Fibroblast of pulmonary artery (primary cell): ENCODE results near the gene C5AR2.

Experiments
- DNase-seq: peaks from one replicate; pipeline ENCODE4 v3.0.0-alpha.2; 2010; ENCODE audit warnings: low read depth
- H3K4me3 ChIP-seq: replicated peaks from 2 replicates; pipeline ENCODE4 v1.5.1; 2011; ENCODE audit warnings: low read depth, mild to moderate bottlenecking, control low read depth, low read length, moderate library complexity
- TF ChIP-seq, protein P1 (sequence below): IDR thresholded peaks from 2 replicates; pipeline ENCODE4 v1.5.1; 2011; ENCODE audit warnings: mild to moderate bottlenecking, control low read depth, low read length, inconsistent platforms; ENCODE audit errors: missing control alignments

The C5AR2 gene

GRCh38 chr19:47351548-47351947 lies 19.6 kb downstream of the C5AR2 start:
- DNase-seq = peak; percentile 52

GRCh38 chr19:47352095-47352494 lies 20.1 kb downstream of the C5AR2 start:
- no peak for DNase-seq
- H3K4me3 ChIP-seq = no peak overlapping the region

More at GRCh38 chr19:47351548-47351947, 19.6 kb downstream of the C5AR2 start:
- TF ChIP-seq, protein P1, sequence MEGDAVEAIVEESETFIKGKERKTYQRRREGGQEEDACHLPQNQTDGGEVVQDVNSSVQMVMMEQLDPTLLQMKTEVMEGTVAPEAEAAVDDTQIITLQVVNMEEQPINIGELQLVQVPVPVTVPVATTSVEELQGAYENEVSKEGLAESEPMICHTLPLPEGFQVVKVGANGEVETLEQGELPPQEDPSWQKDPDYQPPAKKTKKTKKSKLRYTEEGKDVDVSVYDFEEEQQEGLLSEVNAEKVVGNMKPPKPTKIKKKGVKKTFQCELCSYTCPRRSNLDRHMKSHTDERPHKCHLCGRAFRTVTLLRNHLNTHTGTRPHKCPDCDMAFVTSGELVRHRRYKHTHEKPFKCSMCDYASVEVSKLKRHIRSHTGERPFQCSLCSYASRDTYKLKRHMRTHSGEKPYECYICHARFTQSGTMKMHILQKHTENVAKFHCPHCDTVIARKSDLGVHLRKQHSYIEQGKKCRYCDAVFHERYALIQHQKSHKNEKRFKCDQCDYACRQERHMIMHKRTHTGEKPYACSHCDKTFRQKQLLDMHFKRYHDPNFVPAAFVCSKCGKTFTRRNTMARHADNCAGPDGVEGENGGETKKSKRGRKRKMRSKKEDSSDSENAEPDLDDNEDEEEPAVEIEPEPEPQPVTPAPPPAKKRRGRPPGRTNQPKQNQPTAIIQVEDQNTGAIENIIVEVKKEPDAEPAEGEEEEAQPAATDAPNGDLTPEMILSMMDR = no peak
- no peak overlapping the region for H3K4me3 ChIP-seq

DNA sequence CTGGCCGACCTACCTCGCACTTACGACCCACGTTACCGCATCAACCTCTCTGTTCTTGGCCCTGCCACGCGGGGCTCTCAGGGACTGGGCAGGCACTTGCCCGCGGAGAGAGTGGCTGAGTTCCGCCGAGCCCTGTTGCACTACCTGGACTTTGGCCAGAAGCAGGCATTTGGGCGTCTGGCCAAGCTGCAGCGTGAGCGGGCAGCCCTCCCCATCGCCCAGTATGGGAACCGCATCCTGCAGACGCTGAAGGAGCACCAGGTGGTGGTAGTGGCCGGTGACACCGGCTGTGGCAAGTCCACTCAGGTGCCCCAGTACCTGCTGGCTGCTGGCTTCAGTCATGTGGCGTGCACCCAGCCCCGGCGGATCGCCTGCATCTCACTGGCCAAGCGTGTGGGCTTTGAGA lies 21.3 kb downstream of the C5AR2 start:
- TF ChIP-seq, protein P1 = no peak
- no peak for DNase-seq
- H3K4me3 ChIP-seq = no peak overlapping the region

More at GRCh38 chr19:47352095-47352494, 20.1 kb downstream of the C5AR2 start:
- TF ChIP-seq, protein P1 = no peak

DNA sequence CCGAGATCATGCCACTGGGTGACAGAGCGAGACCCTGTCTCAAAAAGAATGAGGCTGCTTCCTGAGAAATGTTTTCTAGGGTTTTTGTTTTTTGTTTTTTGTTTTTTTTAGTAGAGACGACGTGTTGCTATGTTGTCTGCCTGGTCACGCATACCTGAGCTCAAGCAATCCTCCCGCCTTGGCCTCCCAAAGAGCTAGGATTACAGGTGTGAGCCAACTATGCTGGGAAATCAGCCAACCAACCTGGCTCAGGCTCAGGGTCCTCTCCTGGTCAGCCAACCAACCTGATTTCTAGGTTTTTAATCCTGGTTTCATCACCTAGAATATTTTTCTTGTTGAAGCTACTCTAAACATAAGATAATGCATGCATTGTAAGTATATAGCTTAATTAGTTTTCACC lies 24.9 kb downstream of the C5AR2 start:
- TF ChIP-seq, protein P1 = no peak

GRCh38 chr19:47357788-47358680 lies 26.1 kb downstream of the C5AR2 start:
- H3K4me3 ChIP-seq = no peak overlapping the region
- TF ChIP-seq, protein P1 = peak; percentile 10
- no peak for DNase-seq

More for the DNA sequence above, 24.9 kb downstream of the C5AR2 start:
- H3K4me3 ChIP-seq = no peak overlapping the region
- no peak for DNase-seq

DNA sequence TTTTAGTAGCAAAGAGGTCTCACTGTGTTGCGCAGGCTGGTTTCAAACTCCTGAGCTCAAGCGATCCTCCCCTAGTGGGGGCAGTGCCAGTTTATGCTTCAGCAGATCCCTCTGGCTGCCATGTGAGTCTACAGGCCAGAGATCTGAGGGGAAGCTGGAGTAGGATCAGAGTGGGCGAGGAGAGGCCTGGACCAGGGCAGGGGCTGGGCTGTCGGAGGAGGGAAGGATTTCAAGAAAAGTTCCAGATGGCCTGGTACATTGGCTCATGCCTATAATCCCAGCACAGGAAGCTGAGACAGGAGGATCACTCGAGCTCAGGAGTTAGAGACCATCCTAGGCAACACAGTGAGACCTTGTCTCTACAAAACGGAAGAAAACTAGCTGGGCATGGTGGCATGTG lies 27.0 kb downstream of the C5AR2 start:
- H3K4me3 ChIP-seq = no peak overlapping the region
- no peak for DNase-seq
- TF ChIP-seq, protein P1 = no peak
